ENCODE measurements around the gene ZNF771.

The ZNF771 gene

GRCh38 chr16:30398661-30399434, 8.6 kb upstream of the ZNF771 start:
- no peak for DNase-seq (ENCODE audit: low read depth in 3 of 3)

GRCh38 chr16:30399435-30400186, 7.8 kb upstream of the ZNF771 start:
- DNase-seq (ENCODE audit: low read depth in 3 of 3) = no peak

GRCh38 chr16:30401768-30402425, 5.5 kb upstream of the ZNF771 start:
- DNase-seq (ENCODE audit: low read depth in 3 of 3) = no peak

GRCh38 chr16:30406795-30407101, 658 bp upstream of the ZNF771 start:
- DNase-seq (ENCODE audit: low read depth in 3 of 3) = no peak

GRCh38 chr16:30407804-30408534, 563 bp downstream of the ZNF771 start:
- DNase-seq (ENCODE audit: low read depth in 3 of 3) = no peak

GRCh38 chr16:30409125-30410060, 2.0 kb downstream of the ZNF771 start:
- peak; percentile 80 to 92 (median 87) for DNase-seq (ENCODE audit: low read depth in 3 of 3)

- DNase-seq (ENCODE audit: low read depth in 3 of 3) = no peak
These were observed 5.9 kb downstream of the ZNF771 start for GRCh38 chr16:30413112-30413806.

- DNase-seq (ENCODE audit: low read depth in 3 of 3) = no peak
These were observed 6.8 kb downstream of the ZNF771 start for GRCh38 chr16:30414159-30414558.

GRCh38 chr16:30416047-30416603, 8.7 kb downstream of the ZNF771 start:
- DNase-seq (ENCODE audit: low read depth in 3 of 3) = no peak

GRCh38 chr16:30416624-30417528, 9.5 kb downstream of the ZNF771 start:
- DNase-seq (ENCODE audit: low read depth in 3 of 3) = no peak

GRCh38 chr16:30417529-30418349, 10.3 kb downstream of the ZNF771 start:
- peak; percentile 71 to 82 (median 78) for DNase-seq (ENCODE audit: low read depth in 3 of 3)

- no peak for DNase-seq (ENCODE audit: low read depth in 3 of 3)
These were observed 11.2 kb downstream of the ZNF771 start for GRCh38 chr16:30418350-30419181.

GRCh38 chr16:30421010-30421409, 13.6 kb downstream of the ZNF771 start:
- no peak for DNase-seq (ENCODE audit: low read depth in 3 of 3)

GRCh38 chr16:30428055-30428454, 20.6 kb downstream of the ZNF771 start:
- no peak for DNase-seq (ENCODE audit: low read depth in 3 of 3)

- no peak for DNase-seq (ENCODE audit: low read depth in 3 of 3)
These were observed 21.9 kb downstream of the ZNF771 start for GRCh38 chr16:30429418-30429677.

- peak; percentile 91 to 97 (median 94) for DNase-seq (ENCODE audit: low read depth in 3 of 3)
These were observed 22.4 kb downstream of the ZNF771 start, which contains the start of gene DCTPP1 for GRCh38 chr16:30429678-30430427. Gene DCTPP1, minus strand, starts transcription at chr16:30430030. Its CDS starts 50 bp downstream, at chr16:30429980.

Data from stimulated activated CD4-positive, alpha-beta T cell treated with anti-CD3 and anti-CD28 coated beads, TNF-alpha, amount 100 ng/mL, for 48 hours (primary cell).